ENCODE results near the gene KCNIP2.

KCNIP2 gene

DNA sequence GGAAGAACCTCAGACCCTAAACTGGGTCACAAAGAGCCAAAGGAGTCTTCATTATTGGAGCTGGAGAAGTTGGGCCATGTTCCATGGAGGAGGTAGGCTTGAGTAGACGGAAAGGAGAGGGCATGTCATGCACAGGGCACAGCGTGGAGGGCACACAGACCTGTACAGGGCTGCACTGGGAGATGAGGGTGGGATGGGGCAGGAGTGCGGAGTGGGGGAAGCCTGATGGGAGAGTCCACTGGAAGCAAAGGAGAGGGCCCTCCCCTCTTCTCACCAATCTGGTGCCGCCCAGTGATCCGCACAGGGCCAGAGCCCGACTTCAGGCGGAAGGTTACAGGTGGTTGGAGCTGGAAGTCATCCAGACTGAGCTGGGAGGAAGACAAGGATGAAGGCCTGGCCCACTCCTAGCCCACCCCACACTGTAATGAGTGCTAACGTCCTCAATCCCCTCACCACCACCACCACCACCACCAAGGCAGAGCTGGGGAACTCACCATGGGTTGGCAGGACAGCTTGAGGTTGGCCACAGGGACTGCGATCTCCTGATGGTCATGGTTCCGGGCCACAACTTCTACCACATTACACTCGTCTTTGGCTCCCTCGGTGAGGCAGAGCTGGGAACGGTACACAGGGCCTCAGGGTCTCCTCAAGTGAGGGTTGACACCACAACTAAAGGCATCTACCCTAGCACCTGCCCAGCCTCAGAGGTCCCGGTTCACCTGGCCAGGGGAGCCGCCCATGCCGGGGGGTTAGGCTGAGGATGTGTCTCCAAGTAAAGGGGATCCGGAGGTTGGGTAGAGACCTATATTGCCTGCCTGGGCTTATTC is 61.4 kb downstream of the KCNIP2 start:
- DNase-seq, result no peak

DNA sequence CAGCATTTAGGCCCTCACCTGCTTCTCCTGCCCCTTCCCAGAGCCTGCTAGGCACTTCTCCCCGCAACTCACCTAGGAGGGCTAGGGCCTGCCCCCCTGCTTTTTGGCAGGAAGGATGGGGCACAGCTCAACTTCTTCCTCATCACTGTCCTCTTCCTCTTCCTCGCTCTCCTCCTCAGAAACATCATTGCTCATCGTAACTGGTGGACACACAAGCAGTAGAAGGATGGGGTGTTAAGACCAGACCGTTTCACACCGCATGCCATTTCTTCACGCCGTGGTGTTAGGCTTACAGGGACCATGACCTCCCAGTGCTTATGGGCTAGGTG is 62.0 kb downstream of the KCNIP2 start:
- DNase-seq, result no peak

DNA sequence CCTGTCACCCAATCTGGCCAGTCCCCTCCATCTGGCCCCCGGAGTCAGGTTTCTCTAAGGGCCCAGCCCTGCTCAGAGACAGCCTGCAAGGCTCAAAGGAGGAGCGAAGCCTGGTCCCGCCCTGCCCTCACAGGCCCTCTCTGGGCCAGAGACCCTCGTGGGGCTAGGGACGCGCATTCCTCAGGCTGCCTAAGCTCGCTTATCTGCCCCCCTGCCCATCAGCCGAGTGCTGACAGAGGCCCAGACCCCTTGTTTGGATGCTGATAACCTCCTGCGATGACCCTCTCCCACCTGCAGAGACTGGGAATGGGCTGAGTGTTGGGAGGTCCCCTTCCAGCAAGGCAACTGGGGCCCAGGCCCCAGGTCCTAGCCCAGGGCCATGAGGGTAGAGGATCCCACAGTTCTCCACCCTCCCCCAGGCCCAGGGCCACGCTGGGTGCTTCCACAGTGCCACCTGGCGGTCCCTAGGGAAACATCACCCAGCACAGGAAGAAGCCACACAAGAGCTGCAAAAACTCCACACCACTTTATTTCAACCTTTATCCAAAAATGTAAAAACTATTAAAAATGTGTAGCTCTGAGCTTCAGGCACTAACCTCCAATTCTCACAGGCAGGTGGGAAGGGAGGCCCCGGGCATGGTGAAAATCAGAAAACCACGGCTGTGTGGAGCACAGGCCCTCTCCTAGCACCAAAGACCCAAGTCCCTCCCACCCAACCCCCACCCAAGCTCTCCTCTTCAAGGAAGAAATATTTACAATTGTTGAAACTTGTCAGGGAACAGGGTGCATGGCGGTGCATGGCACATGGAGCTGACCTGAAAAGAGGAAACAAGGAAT is 62.6 kb downstream of the KCNIP2 start:
- peak; percentile 31 for DNase-seq

DNA sequence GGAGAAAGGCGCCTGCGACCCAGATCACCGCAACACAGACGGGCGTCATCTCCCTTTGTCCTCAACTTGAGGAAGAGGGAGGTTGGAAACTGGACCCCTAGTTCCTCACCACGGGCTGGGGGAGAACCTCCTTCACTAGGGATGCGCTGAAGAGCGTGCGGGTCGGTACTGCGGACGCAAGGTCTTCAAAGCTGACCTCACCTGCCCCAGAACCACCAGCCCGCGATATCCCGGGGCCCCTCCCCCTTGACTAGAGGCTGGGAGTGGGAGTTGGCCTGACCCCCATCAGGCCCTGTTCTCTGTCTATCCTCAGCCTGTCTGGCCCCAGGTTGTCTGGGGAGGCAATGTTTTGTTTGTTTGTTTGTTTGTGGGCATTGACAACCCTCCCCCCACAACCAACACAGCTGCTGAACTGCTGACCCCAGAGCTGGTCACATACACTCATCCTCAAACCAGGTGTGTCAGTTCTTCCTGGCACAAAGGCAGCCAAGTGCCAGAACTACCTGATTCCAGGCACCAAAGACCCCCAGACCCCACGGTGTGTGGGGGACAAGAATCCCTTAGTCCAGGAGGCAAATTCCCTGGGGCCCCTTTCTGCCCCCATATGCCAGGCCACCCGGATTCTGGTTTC is 63.3 kb downstream of the KCNIP2 start:
- no peak for DNase-seq

DNA sequence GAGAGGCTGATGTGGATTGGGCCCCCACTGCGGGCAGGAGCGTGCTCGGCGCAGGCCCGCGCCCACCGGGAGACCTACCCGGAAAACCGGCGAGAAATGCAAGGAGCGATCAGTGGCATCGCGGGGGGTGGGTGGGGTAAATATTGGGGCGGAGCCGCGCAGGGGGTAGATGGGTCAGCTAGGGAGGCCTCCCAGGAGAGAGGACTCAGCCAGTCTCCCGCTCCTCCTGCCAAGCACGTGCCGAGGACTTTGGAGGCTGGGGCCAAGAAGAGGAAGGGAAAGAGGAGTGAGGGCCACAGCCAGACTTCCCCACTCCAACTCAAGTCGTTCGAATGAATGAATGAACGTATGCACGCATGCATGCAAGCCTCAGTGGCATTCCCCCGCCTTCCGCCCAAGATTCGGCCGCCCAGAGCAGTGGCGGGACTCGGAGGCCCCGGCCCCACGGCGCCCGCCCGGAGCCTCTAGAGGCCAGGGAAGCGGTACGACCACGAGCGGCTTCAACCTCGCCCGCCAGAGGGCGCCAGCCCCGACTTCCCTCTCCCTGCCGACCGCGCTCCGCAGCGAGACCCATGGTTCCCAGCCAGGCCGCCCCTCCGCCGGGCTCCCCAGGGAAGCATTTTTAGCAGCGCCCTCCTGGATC is 63.9 kb downstream of the KCNIP2 start:
- DNase-seq, result no peak

DNA sequence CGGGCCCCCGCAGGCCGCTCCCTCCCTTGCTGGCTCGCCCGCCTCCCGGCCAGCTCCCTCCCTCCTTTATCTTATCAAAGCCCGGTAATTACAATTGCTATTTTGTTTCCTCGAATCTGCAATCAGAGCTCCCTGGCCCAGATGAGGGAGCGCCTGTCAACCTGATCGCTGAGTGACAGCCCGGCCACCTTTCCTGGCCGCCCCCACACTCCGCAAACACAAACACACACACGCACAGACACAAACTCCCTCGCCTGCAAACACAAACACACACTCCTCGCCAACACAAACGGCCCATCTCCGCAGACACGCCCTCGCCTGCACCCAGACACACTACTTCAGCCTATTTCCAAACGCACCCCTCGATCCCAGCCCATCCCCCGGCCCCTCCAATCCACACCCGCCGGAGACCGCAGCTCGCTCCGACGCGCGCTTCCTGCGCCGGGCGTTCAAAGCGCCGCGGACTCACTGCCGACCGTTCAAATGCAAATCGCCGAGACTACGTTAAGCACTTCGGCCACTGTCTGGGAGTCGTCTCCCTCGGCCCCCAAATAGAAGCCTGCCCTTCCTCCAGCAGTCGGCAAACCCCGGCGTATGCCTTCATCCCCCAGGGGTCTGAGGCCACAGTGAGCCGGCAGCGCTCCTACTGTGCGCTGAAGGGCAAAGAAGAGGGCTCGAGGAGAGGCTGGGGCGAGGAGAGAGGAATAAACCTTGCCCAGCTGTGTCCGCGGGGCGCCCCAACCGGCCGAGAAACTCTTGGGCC is 64.6 kb downstream of the KCNIP2 start:
- DNase-seq, result no peak

DNA sequence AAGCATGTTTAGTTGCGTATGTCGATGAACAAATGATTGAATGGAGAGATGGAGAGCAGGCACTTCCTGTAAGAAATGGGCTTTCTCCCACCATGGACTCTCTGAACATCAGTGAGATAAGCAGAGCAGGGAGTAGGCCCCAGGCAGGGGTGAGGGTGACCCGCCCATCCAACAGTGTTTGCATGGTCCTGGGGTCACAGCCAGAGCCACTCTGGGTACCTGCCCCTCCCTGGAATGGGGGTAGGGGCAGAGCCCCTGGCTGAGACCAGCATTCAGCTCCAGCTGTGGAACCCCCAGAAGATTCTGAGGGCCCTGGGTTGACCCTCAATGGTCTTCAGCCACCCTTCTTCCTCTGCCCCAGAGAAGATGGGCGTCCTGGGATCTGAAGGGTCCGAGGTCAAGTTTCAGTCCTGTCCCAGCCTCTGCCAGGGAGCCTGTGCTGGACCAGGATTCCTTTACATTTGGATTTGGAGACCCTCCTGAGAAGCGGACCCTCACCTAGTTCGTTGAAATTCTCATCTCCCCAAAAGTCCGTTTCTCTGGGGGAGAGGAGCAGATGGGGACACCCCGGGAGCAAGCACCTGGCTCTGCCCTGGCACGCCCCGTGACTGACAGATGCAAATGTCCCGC is 65.3 kb downstream of the KCNIP2 start:
- no peak for DNase-seq

DNA sequence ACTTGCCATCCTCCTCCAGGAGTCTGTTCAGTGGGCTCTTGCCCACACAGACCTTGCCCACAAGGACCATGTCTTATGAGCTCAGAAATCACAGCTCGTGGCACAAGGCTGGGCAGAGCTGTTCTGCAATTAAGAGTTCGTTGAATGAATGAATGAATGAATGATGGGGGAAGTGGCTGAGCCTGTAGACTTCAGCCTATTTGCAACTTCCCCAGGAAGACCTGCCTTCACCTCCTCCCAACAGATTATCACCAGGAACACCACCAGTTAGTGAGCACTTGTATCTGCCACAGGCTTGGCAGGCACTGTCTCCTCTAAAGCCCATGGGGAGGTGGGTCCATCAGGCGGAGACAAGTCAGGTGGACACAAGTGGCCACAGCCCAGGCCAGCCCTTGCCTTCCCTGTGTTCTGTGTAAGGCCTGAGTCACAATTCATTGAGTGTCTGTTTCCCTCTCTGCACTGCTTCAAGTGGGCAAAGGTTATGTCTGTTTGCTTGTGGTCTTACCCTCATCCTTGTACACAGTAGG is 65.9 kb downstream of the KCNIP2 start:
- no peak for DNase-seq

DNA sequence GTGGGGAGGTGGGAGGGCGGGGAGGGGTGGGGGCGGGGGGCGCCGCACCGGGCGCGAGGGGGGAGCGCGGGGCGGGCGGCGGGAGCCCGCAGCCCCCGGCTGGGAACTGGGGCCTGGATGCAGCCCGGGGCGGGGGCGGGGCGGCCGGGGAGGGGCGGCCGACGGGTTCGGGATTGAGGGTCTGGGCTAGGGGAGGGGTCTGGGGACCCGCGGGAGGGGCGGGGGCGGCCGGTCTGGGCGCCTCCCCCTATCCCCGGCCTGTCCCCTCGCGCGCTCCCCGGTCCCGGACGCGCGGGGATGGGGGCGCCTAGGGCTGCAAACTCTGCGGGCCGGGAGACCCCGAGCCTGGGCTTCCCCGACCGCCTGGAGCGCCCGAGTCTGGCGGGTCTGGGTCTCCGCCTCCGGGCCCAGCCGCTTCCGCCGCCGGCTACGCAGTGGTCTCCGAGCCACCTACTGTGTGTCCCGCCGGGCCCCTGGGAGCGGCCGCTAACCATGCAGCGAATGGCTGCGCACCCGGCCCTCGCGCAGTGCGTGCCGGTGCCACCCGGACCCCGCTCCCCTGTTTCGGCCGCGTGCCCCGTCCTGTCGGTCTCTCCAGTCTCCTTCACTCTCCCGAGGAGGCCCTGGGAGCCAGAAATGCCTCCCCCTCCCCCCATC is 67.3 kb downstream of the KCNIP2 start:
- no peak for DNase-seq

Measured in NCI-H226 (cell line).